A172 (cell line): ENCODE results near the gene CCDC142. TPM values are rescaled to one million over a fixed set of nuclear protein-coding genes. Genes with fewer than 3 reads are reported as not detected.
A peak's percentile ranks its signal among the peaks of the same experiment; 100 is the strongest.

Experiments
- DNase-seq: peaks from one replicate; pipeline ENCODE4 v3.0.0-alpha.2; 2015; ENCODE audit warnings: low spot score
- total RNA-seq: library from RNA; depleted of rRNA; stranded (reverse); fragments of >200 nt; shearing (Covaris generic); gene quantifications from 2 replicates; pipeline ENCODE4 v1.2.3, GENCODE V29; 2014

CCDC142 gene
- total RNA-seq, 1 experiment from 2014 or later, result 12.5 TPM

DNA sequence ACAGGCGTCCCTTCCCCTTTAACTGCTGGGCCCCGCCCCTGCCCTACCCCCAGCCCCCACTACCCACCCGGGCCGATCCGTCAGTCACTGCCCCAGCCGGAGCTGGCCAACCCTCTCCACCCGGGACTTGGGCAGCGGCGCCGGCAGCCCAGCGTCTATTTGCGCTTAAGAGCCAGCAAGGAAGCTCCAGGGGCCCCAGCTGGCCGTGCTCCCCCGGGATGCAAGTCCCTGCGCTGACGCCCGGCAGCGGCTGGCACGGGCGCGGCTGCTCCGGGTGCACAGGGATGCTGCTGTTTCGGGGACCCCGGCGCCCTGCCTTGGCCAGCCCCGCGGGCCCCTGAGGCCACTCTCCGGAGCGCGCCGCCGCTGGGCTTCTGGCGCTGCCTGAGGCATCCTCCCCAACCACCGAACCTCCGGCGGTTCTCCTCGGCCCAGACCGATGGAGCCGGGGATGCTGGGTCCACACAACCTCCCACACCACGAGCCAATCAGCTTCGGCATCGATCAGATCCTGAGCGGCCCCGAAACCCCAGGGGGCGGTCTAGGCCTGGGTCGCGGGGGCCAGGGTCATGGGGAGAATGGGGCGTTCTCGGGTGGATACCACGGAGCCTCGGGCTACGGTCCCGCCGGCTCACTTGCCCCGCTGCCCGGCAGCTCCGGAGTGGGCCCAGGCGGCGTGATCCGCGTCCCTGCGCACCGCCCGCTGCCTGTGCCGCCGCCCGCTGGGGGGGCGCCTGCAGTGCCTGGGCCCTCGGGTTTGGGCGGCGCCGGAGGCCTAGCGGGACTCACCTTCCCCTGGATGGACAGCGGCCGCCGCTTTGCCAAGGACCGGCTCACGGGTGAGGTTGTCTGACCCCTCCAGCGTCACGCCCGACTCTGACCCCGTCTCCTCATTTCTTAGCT is 31.8 kb upstream of the CCDC142 start, which contains the start of gene TLX2:
TSS of gene TLX2 (plus strand) at position 83 of the 903 bp plus-strand sequence. CDS start at position 440, 357 bp downstream.
- no peak for DNase-seq

DNA sequence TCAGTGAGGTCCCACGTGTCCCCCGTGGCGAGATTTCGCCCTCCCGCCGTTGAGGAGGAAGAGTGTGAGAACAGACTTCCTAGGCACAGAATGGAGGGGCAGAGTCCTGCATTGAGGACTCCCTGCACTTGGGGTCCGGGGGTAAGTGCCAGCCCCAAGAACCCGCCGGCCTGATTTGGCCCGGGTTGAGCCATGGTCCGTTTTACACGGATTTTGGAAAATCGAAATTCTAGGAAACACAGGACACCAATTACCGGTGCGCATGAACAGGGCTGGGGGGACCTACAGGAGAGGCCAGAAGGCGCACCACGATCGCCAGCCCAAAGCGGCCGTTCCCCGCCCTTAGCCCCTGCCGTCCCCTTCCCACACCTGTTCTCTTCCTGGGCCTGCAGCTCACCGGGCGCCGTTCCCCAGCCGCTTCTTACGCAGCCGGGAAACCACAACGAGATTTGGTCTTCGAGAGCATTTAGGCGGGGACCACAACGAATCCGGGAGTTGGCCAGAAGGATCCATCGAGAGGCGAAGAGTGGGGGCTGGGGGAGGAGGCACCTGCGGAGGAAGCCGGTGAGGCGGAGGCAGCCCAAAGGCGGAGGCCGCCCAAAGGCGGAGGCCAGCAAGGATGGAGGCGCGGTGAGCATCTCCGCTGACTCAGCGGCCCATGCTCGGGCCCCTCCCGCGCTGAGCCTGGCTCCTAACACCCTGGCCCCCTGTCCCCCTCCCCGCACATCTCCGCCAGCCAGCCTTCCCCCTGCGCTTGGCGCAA is 31.0 kb upstream of the CCDC142 start:
- no peak for DNase-seq

DNA sequence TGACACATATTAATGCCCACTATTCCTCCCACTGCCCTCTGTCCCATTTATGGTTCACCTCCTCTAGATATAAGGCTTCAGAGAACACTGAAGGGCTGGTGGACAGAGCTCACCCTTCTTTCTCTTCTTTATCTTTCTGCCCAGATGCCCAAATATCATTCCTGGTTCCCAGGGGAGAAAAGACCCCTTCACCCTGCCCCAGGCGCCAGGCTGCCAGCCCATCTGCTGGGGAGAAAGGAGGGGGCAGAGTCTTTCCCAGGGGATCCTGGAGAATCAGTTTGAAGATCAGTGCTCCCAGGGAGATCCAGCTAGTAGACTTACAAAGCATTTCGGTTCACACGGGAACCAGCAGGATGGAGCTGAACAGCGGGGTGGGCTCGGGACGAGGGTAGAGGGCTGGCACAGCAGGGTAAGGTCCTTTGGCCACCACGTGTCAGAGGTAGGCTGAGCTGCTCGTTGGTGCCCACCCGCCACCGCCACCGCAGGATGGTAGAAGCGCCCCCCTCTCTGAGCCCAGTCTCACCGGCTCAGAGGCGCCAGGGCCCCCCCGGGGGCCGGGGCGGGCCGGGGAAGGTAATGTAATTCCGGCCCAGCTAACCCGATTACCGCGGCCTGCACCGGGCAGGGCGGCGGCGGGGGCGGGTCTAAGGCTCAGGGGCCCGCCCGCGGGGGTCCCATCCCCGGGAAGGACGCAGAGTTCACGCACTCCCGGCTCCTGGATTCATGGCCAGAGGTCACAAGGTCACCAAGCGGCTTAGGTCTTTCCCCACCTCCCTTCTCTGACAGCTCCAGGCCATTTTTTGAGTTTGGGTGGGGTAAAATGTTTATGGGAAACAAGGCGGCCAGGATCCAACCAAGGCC is 30.2 kb upstream of the CCDC142 start:
- no peak for DNase-seq

DNA sequence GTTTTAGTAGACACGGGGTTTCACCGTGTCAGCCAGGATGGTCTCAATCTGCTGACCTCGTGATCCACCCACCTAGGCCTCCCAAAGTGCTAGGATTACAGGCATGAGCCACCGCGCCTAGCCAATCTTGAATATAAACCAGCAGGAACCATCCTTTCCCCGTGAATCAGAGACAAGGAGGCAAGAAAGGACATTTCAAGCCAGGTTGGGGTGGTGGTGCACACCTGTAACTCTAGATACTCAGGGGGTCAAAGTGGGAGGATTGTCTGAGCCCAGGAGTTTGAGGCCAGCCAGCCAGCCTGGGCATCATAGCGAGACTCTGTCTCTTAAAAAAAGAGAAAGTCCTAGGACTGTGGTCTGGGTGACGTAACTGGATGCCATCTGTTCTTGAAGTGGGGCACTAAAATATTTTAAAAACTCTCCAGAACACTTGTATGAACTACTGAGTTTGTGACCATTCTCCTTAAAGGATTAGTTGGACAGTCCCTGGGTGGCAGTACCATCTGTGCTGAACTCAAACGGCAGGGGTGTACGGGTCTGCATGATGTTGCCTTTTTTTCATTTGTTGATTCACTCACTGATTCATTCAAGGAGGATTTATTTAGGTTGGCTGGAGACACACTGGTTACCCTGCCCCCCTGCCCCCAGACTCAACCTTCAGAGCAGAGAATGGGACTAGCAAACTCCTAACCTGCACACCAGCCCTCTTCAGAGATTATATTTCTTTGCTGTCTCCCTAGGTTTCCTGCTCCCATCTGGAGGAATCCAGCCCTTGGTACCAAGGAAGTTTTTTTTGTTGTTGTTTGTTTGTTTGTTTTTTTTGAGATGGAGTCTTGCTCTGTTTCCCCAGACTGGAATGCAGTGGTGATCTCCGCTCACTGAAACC is 28.5 kb upstream of the CCDC142 start:
- DNase-seq, result no peak

DNA sequence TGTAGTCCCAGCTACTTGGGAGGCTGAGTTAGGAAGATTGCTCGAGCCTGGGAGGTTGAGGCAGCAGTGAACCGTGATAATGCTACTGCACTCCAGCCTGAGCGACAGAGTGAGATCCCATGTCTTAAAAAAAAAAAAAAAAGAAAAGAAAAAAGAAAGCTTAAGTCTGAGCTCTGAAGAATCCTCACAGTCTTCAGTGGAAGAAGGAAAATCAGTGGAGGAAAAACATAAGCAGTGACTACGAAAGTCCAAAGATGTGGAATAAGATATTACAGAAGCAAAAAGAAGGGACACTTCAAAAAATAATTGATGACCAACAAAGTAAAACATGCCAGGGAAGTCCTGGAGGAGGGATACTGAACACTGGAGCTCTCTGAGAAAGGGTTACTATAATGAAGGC is 27.5 kb upstream of the CCDC142 start:
- DNase-seq, result no peak

DNA sequence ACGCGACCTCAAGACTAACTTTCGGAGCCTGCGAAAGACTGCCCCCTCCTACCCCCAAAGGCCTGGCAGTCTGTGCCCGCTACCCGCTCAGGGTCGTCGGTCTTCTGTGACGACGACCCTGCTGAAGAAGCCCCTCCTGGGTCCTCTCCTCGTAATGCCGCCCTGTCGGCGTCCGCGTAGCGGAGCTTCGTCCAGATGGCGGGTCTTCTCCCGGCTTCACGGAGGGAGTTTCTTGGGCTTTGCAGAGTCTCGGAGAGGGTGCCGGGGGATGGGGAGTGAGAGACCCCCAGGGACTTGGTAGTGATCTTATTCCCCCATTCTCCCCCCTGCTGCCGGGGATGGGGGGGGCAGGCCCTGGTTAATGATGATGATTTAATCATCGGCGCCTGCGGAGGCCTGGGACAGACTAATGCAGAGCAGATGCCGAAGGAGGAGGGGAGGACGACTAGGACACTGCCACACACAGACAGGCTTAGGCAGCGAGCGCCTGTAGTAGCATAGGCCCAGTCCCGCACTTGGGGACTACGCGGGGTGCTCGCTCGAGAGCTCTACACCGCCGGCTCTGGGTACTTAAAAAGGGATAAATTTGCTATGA is 25.2 kb upstream of the CCDC142 start:
- peak; percentile 44 for DNase-seq

DNA sequence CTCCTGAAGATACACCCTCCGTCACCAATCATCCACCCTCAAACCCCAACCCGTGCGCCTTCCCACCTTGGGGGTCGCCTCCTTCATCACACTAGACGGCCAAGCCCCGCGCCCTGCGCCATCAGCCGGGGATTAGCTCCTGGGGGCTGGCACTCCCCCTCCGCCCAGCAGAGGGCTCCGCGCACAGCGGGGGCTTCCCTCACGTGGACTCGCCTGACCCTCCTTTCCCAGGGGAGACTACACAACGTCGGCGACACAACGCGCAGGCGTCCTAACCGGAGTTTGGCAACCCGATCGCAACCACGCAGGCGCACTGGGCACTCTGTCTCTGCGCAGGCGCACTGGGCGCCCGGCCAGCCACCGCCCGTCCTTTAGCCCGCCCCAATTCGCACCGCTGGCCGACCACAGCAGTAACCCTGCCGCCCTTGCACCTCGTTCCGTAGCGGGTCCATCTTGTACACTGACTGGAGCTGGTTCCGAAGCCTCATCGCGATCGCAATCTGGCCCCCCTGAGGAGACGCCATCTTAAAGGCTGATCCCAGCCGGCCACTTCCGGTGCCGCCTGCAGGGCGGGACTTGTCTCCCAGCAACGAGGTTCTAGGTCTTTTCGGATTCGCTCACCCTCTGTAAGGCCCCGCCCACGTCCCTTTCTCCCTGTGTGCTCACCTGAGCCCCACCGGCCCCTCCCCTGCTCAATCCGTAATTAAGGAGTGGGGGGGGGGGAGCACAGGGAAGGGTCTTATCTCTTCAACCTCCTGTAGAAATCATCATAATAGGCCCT is 24.5 kb upstream of the CCDC142 start, which contains the start of gene PCGF1:
TSS of gene PCGF1 (minus strand) at position 551 of the 781 bp plus-strand sequence. CDS start at position 524, 27 bp downstream.
- peak; percentile 98 for DNase-seq

DNA sequence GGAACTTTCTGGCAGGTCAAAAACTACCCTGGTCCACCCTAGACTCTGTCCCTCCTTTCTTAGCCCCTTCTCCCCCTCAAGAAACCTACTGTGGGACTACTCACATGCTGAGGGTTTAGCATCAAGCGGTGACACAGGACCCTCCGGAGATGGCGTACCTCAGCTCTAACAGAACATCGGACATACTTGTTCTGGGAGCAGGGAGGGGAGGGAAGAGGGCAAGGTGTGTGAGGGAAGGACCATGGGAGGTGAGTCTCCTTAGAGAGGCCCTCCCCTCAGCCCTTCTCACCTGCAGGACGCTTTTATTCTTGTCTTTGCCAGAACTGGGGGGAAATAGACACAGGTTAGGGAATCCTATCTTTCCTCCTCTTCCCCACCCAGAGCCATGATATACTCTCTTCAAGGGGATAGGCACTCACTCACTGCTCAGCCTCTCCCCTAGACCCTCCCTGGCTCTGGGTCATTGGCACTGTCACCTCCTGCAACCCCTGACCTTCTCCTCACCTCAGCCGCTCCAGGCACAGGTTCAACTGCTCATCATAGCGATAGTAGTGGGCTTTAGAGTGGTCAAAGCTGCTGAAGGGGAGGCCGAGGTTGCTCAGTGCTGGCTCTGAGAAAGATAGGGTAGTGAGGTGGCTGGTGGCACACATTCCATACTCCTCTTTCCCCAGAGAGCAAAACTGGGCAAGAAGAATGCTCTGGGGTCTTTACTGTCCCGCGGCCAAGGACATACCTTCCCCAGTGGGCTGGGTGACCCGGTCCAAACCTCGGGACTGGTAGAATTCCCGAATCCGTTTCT is 22.8 kb upstream of the CCDC142 start:
- DNase-seq, result no peak

DNA sequence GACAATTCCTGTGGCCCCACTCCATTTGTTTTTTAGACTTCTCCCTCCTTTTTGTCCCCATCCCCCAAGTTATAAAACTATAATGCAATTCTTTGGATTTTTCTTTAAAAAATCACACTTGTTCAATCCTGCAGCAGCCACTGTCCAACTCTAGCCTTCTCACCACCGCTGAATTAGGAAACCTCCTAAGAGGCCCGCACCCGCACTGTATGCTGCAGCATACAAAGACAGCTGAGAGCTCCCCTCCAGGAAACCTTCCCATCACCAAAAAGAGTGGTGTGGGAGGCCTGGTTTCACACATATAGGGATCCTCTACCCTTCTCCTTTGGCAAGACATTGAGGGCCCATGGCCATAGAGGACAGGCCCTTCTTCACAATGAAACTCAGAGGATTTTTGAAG is 21.8 kb upstream of the CCDC142 start:
- no peak for DNase-seq

DNA sequence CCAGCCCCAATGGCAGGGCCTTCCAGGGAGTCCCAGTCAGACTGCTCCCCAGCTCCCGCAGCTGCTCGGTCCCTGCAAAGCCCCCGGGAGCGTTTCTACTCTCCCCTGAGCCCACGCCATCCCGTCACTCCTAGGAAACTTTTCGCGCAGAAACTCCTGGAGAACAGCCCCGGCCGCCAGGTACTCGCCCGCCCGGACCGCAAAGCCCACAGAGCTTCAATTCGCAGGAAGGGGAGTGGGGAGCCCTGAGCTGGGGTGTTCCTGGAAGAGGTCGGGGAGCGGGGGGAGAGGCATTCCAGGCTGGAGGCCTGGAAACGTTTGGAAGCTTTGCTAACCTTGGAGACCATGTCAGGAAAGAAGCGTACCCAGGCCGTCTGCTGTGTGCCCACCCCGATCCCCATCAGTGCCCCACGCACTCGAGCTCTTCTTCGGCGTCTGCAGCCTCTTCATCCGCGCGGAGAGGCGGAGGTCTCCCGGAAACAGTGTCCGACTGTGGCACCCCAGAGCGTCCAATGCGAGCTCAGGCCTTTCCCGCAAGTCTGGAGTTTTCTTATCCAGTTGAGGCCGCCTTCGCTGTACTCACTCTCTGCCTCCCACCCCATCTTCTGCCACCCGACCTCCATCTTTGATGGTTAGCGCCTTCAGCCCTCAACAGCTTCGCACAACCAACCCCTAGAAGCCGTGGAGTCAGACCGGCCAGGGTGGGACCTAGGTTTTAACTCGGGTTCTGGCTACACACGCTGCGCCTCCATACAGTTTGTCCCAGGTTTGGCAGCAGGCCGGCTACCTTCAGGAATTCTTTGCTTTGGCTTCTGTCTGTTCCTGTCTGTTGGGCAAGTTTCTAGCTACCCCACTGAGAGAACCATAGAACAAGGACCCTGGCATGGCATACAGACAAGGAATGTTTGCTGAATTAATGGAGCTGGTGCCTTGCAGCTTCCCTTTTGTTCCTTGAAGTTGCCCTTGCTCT is 21.0 kb upstream of the CCDC142 start:
- no peak for DNase-seq

DNA sequence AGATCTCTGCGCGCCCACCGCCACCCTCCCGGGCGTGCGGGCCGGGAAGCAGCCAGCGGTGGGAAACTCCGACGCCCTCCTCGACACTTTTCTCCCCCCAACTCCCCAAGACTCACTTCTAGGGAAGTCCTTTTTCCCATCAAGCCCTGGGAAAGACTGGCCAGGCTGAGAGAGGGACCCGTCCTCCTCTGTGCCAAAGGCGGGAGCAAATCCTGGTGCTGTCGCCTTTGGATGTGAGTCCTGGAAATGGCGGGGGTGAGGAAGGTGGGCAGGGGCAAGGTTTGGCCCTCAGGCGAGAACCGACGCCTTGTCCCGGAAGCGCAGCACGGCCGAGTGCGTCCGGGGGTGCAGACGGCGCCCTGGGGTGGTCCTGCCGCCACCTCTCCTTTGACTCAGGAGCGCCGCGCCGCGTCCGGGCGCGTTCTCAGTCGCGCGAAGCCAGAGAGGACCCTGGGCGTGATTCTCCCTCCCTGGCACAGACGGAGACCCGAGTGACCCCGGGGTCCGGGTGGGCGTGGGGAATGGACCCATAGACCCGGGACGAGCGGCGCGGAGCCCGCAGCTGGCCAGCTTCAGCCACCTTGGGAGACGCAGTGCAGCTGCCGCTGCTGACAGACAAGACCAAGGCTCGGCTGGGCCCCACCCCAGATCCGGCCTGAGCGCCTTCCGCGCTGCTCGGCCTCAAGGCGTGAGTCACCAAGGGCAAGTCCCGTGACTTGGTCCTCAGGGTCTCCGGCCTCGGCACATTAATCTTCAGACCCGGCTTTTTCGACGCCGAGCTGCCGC is 20.1 kb upstream of the CCDC142 start:
- peak; percentile 42 for DNase-seq

DNA sequence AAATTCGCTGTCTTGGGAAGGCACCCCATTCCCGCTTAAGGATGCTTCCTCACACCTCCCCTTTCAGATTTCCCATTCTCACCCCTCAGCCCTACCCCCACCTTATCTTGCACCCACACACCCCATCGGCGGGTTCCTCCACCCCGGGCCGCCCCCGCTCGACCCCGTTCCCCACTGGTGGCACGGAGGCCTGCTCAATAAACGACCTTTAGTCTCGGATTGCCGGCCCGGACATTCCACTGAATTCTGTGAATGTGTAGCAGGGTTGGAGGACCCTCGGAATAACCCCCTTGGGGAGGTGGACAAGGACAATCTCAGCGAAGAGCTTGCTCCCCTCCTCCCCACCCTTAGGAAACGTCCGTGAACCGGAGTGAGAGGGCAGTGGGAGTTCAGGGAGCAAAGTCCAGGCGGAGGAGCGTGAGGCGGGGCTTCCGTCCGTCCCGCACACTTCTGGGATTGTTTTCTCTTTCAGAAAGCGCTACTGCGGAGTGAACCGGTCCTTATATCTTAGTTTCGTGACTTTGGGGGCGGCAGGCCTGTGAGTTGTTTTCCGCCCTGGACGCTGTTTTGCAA is 19.4 kb upstream of the CCDC142 start:
- no peak for DNase-seq

DNA sequence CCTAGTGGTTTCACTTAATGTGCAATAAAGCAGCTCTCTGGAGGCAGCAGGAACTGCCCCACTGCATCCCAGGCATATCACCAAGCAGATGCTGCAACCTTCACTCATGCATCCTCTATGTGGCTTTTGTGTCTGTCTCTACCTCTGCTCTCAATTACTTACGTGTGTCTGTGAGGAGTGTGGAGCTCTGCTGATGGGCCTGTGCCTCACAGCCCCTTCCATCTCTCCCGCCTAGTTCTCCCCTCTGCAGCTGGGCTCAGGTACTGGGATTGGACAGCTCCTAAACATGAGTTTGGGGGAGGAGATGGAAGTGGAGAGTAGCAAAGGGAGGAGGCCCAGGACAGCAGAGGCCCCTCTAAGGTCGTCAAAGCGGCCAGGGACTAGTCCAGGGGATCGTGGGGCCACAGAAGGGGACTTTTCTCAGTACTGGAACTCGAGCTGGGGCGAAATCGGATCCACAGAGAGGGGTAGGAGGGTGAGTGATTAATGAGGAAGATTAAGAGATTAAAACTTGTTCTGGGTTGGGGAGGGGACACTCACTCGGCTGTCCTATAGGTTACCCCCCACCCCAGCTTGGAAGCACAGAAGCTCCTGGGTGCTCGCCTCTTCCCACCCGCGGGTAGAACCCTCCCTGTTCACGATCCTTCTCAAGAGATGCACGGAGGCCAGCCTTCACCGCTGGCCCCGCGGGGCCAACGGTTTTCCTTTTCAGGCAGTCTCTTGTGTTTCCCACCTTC is 18.7 kb upstream of the CCDC142 start:
- DNase-seq, result no peak

DNA sequence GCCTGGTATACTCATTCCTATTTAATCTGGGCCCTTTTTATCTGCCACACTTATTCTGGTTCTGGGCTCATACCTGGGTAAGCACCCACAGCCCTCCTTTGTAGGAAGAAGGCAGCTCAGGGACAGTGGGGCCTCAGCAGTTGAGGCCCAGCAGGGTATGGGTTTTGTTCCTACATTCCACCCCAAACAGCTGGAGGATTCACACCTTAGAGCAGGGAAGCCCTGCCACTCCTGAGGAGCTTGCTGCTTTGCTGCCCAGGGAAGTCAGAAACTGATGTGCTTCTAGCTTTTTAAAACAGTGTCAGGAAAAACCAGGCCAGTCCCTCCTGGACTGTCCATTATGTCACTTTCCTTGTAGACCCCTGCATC is 17.8 kb upstream of the CCDC142 start:
- no peak for DNase-seq

DNA sequence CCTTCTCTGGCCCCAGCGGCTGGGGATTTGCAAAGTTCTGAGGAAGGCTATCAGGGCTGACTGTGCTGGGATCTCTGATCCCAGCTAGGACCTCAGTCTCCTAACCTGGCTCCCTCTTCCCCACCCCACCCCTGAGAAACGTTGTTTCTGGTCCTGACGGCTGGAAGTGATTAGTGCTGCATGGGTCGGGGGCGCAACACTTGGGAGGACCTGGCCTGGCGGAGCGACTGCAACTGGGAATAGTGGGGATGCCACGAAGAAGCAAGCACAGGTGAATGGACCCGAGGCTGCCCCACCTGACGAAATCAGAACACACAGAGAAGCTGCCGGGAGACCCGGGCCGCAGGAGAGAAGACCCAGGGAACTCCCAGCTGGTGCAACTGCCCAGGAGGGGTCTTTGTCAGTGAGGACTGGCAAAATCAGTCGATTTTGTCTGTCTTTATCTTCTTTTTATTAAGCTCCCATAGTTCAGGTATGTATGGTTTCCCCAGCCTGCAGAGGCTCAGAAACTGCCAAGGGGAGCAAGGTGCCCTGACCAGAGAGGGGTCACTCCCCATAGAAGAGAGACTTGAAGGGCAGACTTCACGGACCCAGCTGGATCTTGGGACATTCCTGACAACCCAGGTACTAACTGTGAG is 17.3 kb upstream of the CCDC142 start:
- DNase-seq, result no peak
